Keratinocyte (primary cell): ENCODE measurements around the gene ANKS1B.

ENCODE experiments used
- CTCF ChIP-seq, 3 experiments: IDR thresholded peaks in 1 of 3; conservative IDR thresholded peaks in 1 of 3; optimal IDR thresholded peaks in 1 of 3; 2 replicates in 2 of 3; 3 replicates in 1 of 3; pipeline versions ENCODE3 to v1.5.1; 2011; ENCODE audit warnings: low read length in 3 of 3, mild to moderate bottlenecking in 3 of 3, moderate library complexity in 2 of 3, control low read depth in 1 of 3, inconsistent platforms in 1 of 3; ENCODE audit not compliant: insufficient read depth in 2 of 3; ENCODE audit errors: extremely low read depth in 1 of 3
- EZH2 ChIP-seq: IDR thresholded peaks from one replicate; pipeline ENCODE4 v1.6.1; 2012; ENCODE audit warnings: inconsistent platforms, mild to moderate bottlenecking, low read length, moderate library complexity

DNA sequence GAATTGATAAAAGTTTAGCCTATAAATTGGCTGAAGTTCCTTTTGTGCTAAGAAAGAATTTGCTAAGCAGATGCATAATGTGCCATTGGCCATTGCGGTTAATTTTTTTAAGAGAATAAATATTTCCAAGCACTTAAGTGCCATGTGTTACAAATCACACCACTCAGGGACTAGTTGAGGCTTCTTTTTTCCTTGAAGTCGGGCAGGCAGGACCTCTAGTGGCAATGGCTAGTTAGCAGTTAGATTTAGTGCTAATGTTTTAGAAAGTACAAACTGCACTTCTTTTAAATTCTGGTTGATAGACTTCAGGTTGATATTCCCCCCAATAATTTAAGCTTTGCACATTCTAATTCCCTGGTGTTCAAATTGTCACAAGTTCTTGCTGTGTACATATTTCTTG lies 1045.4 kb downstream of the ANKS1B start:
- TF ChIP-seq CTCF (optimal IDR thresholded peaks at IDR 0.05 in 1 of 3, IDR thresholded peaks at IDR 0.05 in 1 of 3, conservative IDR thresholded peaks at IDR 0.05 in 1 of 3; ENCODE audit: extremely low read depth in 1 of 3, insufficient read depth in 2 of 3, low read length in 3 of 3) (peak in 2 of 3 experiments; percentile 24 to 67), EZH2 (no peak)
